Large intestine (tissue), 3 donors: ENCODE measurements around the gene ADCYAP1. TPM values are rescaled to one million over a fixed set of nuclear protein-coding genes. Genes with fewer than 3 reads are reported as not detected.

ENCODE experiments used
- DNase-seq, 2 donors: peaks; one replicate each; pipeline versions ENCODE4 v3.0.0 to v3.0.0-alpha.2; 2013
- H3K27ac ChIP-seq: one replicate; pipeline ENCODE4 v1.5.1; 2013; ENCODE audit warnings: low read length
- H3K27me3 ChIP-seq: 2 replicates; pipeline ENCODE4 v1.6.1; 2013; ENCODE audit warnings: low read length; ENCODE audit not compliant: control insufficient read depth, insufficient read depth
- H3K36me3 ChIP-seq: 2 replicates; pipeline ENCODE4 v1.6.1; 2013; ENCODE audit warnings: low read length; ENCODE audit not compliant: control insufficient read depth, insufficient read depth
- H3K4me1 ChIP-seq: one replicate; pipeline ENCODE4 v1.6.1; 2013; ENCODE audit warnings: low read length; ENCODE audit not compliant: control insufficient read depth, insufficient read depth
- H3K4me3 ChIP-seq: one replicate; pipeline ENCODE4 v1.5.1; 2013; ENCODE audit warnings: low read length
- H3K9me3 ChIP-seq: one replicate; pipeline ENCODE4 v1.6.1; 2013; ENCODE audit warnings: mild to moderate bottlenecking, low read depth, low read length, moderate library complexity; ENCODE audit not compliant: control insufficient read depth
- WGBS: methylation state at CpG from one replicate; pipeline ENCODE4 v1.1.5; 2013; ENCODE audit warnings: low lambda C conversion rate; ENCODE audit not compliant: insufficient coverage; 5-methylcytosine and 5-hydroxymethylcytosine counted together
- polyA plus RNA-seq: library from polyadenylated mRNA; unstranded; fragments of 120-200 nt; gene quantifications from one replicate; pipeline ENCODE4 v1.2.1, GENCODE V29; 2013

ADCYAP1 gene
- polyA plus RNA-seq, 1 donor, result 4.4 TPM

DNA sequence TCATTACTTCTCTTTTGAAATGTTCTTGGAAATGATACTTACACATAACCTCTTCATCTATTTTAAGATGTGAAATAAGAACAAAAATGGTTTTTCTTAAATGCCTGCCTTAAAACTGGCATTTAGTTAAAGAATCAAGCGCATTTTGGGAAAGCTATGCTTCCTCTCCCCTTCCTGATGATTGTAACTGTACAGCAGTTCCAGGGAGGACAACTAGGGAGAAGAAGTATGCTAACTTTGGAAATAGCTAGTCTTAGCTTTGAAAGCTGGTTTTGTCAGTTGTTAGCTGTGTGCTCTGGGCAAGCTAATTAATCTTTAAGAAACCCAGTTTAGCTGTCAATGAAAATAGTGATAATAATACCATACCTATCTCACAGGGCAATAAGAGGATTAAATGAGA is 8.4 kb upstream of the ADCYAP1 start:
- 100% methylated on average over 1 of the region's 1 CpG for WGBS
- H3K4me1 ChIP-seq, result no peaks in the 10 kb centered on the region
- H3K4me3 ChIP-seq, result no peak overlapping the region
- no peaks in the 10 kb centered on the region for H3K36me3 ChIP-seq
- no peak overlapping the region for H3K27ac ChIP-seq
- no peaks in the 10 kb centered on the region for H3K9me3 ChIP-seq
- no peak for DNase-seq
- peaks cover 6% of the 10 kb centered on the region for H3K27me3 ChIP-seq

- Histone ChIP-seq H3K9me3 (peaks cover 10% of the 10 kb centered on the region), H3K4me3 (no peak overlapping the region), H3K4me1 (peaks cover 4% of the 10 kb centered on the region), H3K27ac (no peak overlapping the region), H3K36me3 (no peaks in the 10 kb centered on the region), H3K27me3 (peaks cover 57% of the 10 kb centered on the region)
- DNase-seq, result no peak
Measured at GRCh38 chr18:901761-902160, 2.9 kb upstream of the ADCYAP1 start.

GRCh38 chr18:902229-902628 is 2.4 kb upstream of the ADCYAP1 start:
- WGBS, result 60% methylated on average over 1 of the region's 9 CpGs
- Histone ChIP-seq H3K4me1 (peaks cover 9% of the 10 kb centered on the region), H3K9me3 (peaks cover 10% of the 10 kb centered on the region), H3K36me3 (no peaks in the 10 kb centered on the region), H3K27me3 (peaks cover 62% of the 10 kb centered on the region), H3K27ac (no peak overlapping the region), H3K4me3 (no peak overlapping the region)
- DNase-seq, result no peak

DNA sequence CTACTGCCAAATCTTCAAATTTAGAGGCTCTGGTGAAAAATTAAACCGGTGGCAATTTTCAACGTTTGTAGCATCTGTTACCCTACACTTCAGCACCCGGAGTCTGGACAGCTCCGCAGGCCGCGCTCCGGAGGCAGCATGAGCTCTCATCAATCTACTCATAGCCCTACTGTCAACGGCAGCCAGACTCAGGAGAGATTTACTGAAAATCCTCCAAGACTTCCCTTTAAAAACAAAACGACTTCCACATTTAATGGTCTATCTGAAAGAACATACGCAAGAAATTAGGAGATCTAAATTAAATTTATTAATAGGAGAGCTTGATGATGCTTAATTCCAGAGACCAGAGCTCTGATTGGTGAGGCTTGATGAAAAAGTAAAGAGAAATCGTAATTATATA is 970 bp upstream of the ADCYAP1 start:
- Histone ChIP-seq H3K9me3 (peaks cover 15% of the 10 kb centered on the region), H3K36me3 (no peaks in the 10 kb centered on the region), H3K27me3 (peaks cover 77% of the 10 kb centered on the region), H3K4me3 (no peak overlapping the region), H3K4me1 (peaks cover 14% of the 10 kb centered on the region), H3K27ac (no peak overlapping the region)
- peak in 1 of 2 donors; percentile 32 for DNase-seq
- 38% methylated on average over 1 of the region's 11 CpGs for WGBS

- no CpG with 5 or more reads among the region's 33 CpGs for WGBS
- H3K27me3 ChIP-seq, result peaks cover 90% of the 10 kb centered on the region
- H3K9me3 ChIP-seq, result peaks cover 19% of the 10 kb centered on the region
- H3K36me3 ChIP-seq, result no peaks in the 10 kb centered on the region
- DNase-seq, result no peak
- peak overlapping the region; percentile 10 for H3K4me3 ChIP-seq
- peaks cover 16% of the 10 kb centered on the region for H3K4me1 ChIP-seq
- no peak overlapping the region for H3K27ac ChIP-seq
Measured at GRCh38 chr18:905307-905947, 756 bp downstream of the ADCYAP1 start.

DNA sequence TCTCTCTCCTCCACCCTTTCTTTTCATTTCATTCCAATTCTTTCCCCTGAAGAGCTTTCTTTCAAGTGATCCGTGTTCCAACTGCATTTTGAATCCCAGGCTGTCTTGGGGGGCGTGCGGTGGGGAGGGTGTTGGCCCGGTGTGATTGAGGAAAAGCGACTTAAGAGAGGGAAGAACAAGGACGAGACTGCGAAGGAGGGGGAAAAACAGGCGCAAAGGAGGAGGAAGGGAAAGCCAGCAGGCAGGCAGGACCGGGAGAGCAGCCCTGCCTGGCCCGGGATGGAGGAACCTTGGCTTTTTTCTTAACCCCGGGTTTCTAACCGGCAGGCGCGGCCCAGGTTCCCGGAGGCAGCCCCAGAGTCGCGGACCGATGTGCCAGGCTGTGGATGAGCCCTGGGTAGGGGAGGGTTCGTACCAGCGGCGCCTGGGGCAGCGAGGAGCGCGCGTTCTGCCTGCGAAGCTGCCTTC is 1.3 kb downstream of the ADCYAP1 start:
- no peak for DNase-seq
- Histone ChIP-seq H3K27ac (no peak overlapping the region), H3K27me3 (peaks cover 92% of the 10 kb centered on the region), H3K4me3 (no peak overlapping the region), H3K4me1 (peaks cover 16% of the 10 kb centered on the region), H3K36me3 (no peaks in the 10 kb centered on the region), H3K9me3 (peaks cover 19% of the 10 kb centered on the region)
- 0% methylated on average over 1 of the region's 26 CpGs for WGBS

DNA sequence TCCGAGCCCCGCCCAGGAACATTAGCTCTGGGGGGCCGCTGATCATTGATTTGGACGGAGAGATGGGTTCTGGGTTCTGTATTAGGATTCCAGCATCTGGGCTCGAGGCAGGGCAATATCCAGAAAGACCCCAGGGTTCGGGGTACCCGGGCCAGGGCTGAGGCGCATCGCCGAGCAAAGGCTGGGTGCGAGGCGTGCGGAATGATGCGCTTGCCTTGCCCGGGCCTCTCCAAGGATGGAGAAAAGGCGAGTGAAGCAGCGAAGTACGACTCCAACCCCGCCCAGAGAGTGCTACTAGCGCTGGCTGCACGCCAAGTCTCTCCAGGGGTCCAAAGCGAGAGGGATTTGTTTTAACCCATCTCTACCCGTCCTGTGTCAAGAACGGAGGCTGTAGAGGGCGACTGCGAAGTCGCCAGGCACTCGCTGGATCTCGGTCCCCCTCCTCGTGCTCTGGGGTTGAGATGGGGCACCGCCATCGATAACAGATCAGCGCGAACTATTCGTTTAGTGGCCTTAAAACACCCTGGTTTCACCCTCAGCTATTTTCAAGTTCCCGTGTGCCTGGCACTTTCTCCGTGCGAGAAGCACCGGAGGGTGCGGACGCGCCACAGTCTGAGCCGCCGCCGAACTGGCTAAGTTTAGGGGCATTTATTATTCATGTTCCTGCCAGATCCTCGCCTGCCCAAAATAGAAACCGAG is 1.9 kb downstream of the ADCYAP1 start:
- Histone ChIP-seq H3K27me3 (peaks cover 93% of the 10 kb centered on the region), H3K36me3 (no peaks in the 10 kb centered on the region), H3K4me1 (peaks cover 16% of the 10 kb centered on the region), H3K4me3 (peak overlapping the region; percentile 4), H3K9me3 (peaks cover 19% of the 10 kb centered on the region), H3K27ac (no peak overlapping the region)
- DNase-seq, result no peak
- no CpG with 5 or more reads among the region's 47 CpGs for WGBS

- no peaks in the 10 kb centered on the region for H3K36me3 ChIP-seq
- no peak overlapping the region for H3K27ac ChIP-seq
- H3K9me3 ChIP-seq, result peaks cover 19% of the 10 kb centered on the region
- peaks cover 16% of the 10 kb centered on the region for H3K4me1 ChIP-seq
- peak overlapping the region; percentile 30 for H3K4me3 ChIP-seq
- WGBS, result no CpG with 5 or more reads among the region's 75 CpGs
- peak; percentile 25 to 28 for DNase-seq
- H3K27me3 ChIP-seq, result peaks cover 88% of the 10 kb centered on the region
Measured at GRCh38 chr18:907115-907884, 2.6 kb downstream of the ADCYAP1 start.

DNA sequence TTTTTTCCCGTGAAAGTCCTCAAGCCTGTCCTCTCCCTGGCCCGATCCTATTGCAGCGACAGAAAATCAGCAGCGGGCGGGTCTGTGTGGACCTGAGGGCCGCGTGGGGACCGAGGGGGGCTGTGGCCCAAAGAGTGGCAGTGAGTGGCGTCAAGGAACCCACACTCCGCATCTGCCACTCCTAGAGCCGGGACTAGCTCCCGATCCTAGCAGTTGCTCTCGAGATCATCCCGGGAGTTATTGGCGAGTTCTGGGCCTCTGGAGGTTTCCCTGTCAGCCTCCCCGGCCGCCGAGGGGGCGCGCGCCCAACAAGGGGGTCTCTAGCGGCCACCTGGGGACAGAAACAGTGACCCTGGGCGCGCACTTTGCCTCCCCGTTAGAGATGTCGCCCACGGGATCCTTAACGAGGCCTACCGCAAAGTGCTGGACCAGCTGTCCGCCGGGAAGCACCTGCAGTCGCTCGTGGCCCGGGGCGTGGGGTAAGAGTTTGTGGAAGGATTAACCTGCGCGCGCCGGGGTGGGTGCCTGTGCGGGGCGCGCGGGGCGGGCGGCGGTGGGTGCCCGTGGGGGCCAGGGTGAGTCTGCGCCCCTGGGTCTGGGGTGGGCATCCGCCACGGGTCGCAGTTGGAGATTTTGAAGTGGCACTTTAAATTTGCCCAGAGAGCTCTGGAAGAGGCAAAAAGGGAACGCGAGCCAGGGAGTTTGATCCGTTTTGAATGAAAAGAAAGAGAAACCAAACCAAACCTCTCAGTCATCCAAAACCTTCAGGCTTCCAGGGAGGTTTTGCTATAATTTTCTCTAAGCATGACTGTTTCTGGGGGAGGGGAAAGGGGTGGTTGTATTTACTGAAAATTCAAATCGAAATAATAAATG is 3.5 kb downstream of the ADCYAP1 start:
- WGBS, result no CpG with 5 or more reads among the region's 55 CpGs
- no peak for DNase-seq
- Histone ChIP-seq H3K36me3 (no peaks in the 10 kb centered on the region), H3K27ac (no peak overlapping the region), H3K4me1 (peaks cover 16% of the 10 kb centered on the region), H3K9me3 (peaks cover 19% of the 10 kb centered on the region), H3K4me3 (peak overlapping the region; percentile 30), H3K27me3 (peaks cover 85% of the 10 kb centered on the region)
